A549 (cell line): ENCODE measurements around the gene THADA. TPM values are rescaled to one million over a fixed set of nuclear protein-coding genes. Genes with fewer than 3 reads are reported as not detected.
A peak's percentile ranks its signal among the peaks of the same experiment; 100 is the strongest.

Experiments
- ATAC-seq, 2 experiments: fragments of 200-7000 bp in 1 of 2; fragments of >200 bp in 1 of 2; cut with Nextera tagmentation in 1 of 2; cut with Tn5 transposase in 1 of 2; 3 replicates each; pipeline versions ENCODE4 v1.8.0 to v1.9.1; 2018 to 2020; ENCODE audit warnings: mild to moderate bottlenecking in 1 of 2, moderate library complexity in 1 of 2
- CTCF ChIA-PET: fragments of 300-600 bp; sonication (Branson Sonifier 250); formaldehyde crosslinking; extraction: SDS; loops from one replicate; lab custom pipeline; 2021; ENCODE audit warnings: antibody characterized with exemption, inconsistent platforms; lab: Yijun Ruan, JAX
- POLR2A ChIA-PET: fragments of 350-600 bp; formaldehyde crosslinking; extraction: SDS; loops from one replicate; lab custom pipeline; 2021; ENCODE audit warnings: antibody characterized with exemption, inconsistent platforms; lab: Yijun Ruan, JAX
- DNase-seq, 2 experiments: peaks; one replicate each; pipeline versions ENCODE4 v3.0.0 to v3.0.0-alpha.2; 2011 to 2016; ENCODE audit warnings: low read depth in 1 of 2, low spot score in 1 of 2
- FAIRE-seq: peaks from 2 replicates; lab custom pipeline; 2011; peaks lifted over from hg19 to GRCh38; lab: Jason Lieb, UNC
- H3K27ac ChIP-seq, 2 experiments: fragments of >200 bp; sonication (Bioruptor Twin); formaldehyde crosslinking; 3 replicates each; pipeline ENCODE4 v1.5.1; 2016 to 2017
- H3K4me1 ChIP-seq: fragments of >200 bp; sonication (Bioruptor Twin); formaldehyde crosslinking; 3 replicates; pipeline ENCODE4 v1.6.1; 2016
- H3K4me2 ChIP-seq: fragments of >200 bp; sonication (Bioruptor Twin); formaldehyde crosslinking; 3 replicates; pipeline ENCODE4 v1.6.1; 2016
- H3K4me3 ChIP-seq: fragments of >200 bp; sonication (Bioruptor Twin); formaldehyde crosslinking; 3 replicates; pipeline ENCODE4 v1.5.1; 2016
- H3K9me3 ChIP-seq: fragments of >200 bp; sonication (Bioruptor Twin); formaldehyde crosslinking; 3 replicates; pipeline ENCODE4 v1.6.1; 2016
- CEBPB ChIP-seq, 2 experiments: fragments of >200 bp in 1 of 2; sonication (Bioruptor Twin) in 1 of 2; formaldehyde crosslinking in 1 of 2; IDR thresholded peaks; 2 replicates each; pipeline ENCODE4 v1.6.1; 2012 to 2016
- CHD2 ChIP-seq: fragments of 150-350 bp; IDR thresholded peaks from 2 replicates; pipeline ENCODE4 v1.6.1; 2014; ENCODE audit warnings: low read length; ENCODE audit not compliant: partially characterized antibody
- EP300 ChIP-seq, 2 experiments: fragments of >200 bp; sonication (Bioruptor Twin); formaldehyde crosslinking; IDR thresholded peaks; 2 replicates in 1 of 2; 3 replicates in 1 of 2; pipeline ENCODE4 v1.6.1; 2016 to 2017
- FOSL2 ChIP-seq, 2 experiments: fragments of 450-650 bp in 1 of 2; fragments of >200 bp in 1 of 2; sonication (Bioruptor Twin) in 1 of 2; formaldehyde crosslinking; IDR thresholded peaks; 2 replicates each; pipeline versions ENCODE4 v1.5.0 to v1.6.1; 2016 to 2020; ENCODE audit warnings: mild to moderate bottlenecking in 1 of 2, moderate library complexity in 1 of 2
- GATA3 ChIP-seq: IDR thresholded peaks from 2 replicates; pipeline ENCODE4 v1.6.1; 2012; ENCODE audit warnings: borderline replicate concordance
- HDAC2 ChIP-seq: fragments of 200-600 bp; sonication (generic); IDR thresholded peaks from 2 replicates; pipeline ENCODE4 v1.6.1; 2016
- HEYL ChIP-seq: fragments of 250-450 bp; sonication (Bioruptor Pico); IDR thresholded peaks from 2 replicates; pipeline ENCODE4 v1.8.0; 2021; ENCODE audit warnings: mild to moderate bottlenecking, moderate library complexity
- HOXA7 ChIP-seq: fragments of 250-450 bp; sonication (Bioruptor Pico); IDR thresholded peaks from 2 replicates; pipeline ENCODE4 v1.5.0; 2020; ENCODE audit warnings: mild to moderate bottlenecking, moderate library complexity
- HOXB13 ChIP-seq: fragments of 250-450 bp; sonication (Bioruptor Pico); IDR thresholded peaks from 2 replicates; pipeline ENCODE4 v1.5.0; 2020; ENCODE audit warnings: low read depth, mild to moderate bottlenecking, moderate library complexity
- HOXB5 ChIP-seq: fragments of 250-450 bp; sonication (Bioruptor Pico); IDR thresholded peaks from 2 replicates; pipeline ENCODE4 v1.5.0; 2020; ENCODE audit warnings: mild to moderate bottlenecking, moderate library complexity
- JUN ChIP-seq, 2 experiments: fragments of >200 bp; sonication (Bioruptor Twin); formaldehyde crosslinking; IDR thresholded peaks; 2 replicates in 1 of 2; 3 replicates in 1 of 2; pipeline ENCODE4 v1.6.1; 2016 to 2017
- KDM5A ChIP-seq: fragments of 200-600 bp; sonication (generic); IDR thresholded peaks from 2 replicates; pipeline ENCODE4 v1.6.1; 2016; ENCODE audit warnings: antibody characterized with exemption, mild to moderate bottlenecking
- NFE2L2 ChIP-seq: fragments of 150-350 bp; conservative IDR thresholded peaks from 2 replicates; pipeline ENCODE4 v1.6.1; 2014; ENCODE audit warnings: low read length
- POLR2A ChIP-seq: IDR thresholded peaks from 2 replicates; pipeline ENCODE4 v1.6.1; 2012; ENCODE audit warnings: mild to moderate bottlenecking, low read length
- POLR2AphosphoS2 ChIP-seq: conservative IDR thresholded peaks from 2 replicates; pipeline ENCODE4 v1.6.1; 2012; ENCODE audit warnings: low read length, improper control_type of control experiment, inconsistent platforms
- RFX5 ChIP-seq: fragments of 450-650 bp; IDR thresholded peaks from 2 replicates; pipeline ENCODE4 v1.7.1; 2014; ENCODE audit warnings: antibody characterized with exemption, mild to moderate bottlenecking, moderate library complexity
- SMC3 ChIP-seq: fragments of >200 bp; sonication (Bioruptor Twin); formaldehyde crosslinking; IDR thresholded peaks from 3 replicates; pipeline ENCODE4 v1.6.1; 2018; ENCODE audit warnings: inconsistent platforms
- SREBF2 ChIP-seq: fragments of 450-650 bp; IDR thresholded peaks from 2 replicates; pipeline ENCODE4 v1.6.1; 2014; ENCODE audit warnings: mild to moderate bottlenecking, moderate library complexity
- TP53 ChIP-seq: fragments of 250-450 bp; sonication (Bioruptor Pico); IDR thresholded peaks from 2 replicates; pipeline ENCODE4 v1.5.0; 2021; ENCODE audit warnings: mild to moderate bottlenecking, moderate library complexity
- ZC3H11A ChIP-seq: fragments of 450-650 bp; IDR thresholded peaks from 2 replicates; pipeline ENCODE4 v1.6.1; 2014; ENCODE audit warnings: antibody characterized with exemption, mild to moderate bottlenecking
- WGBS: methylation state at CpG from one replicate; pipeline ENCODE4 v1.1.6; 2017; ENCODE audit errors: missing lambda C conversion rate; 5-methylcytosine and 5-hydroxymethylcytosine counted together
- polyA plus RNA-seq, 4 experiments: library from polyadenylated mRNA; depleted of rRNA in 3 of 4; stranded (reverse); fragments of >200 nt; fragmentation: RNase III in 1 of 4; extraction: RNeasy Plus Mini Kit Qiagen cat#74134 plus additional on column Dnase treatment in 1 of 4; gene quantifications; 2 replicates in 3 of 4; 3 replicates in 1 of 4; pipeline ENCODE4 v1.2.3, GENCODE V29; 2011 to 2017
- TF ChIP-seq, protein P1 (sequence below): fragments of 250-450 bp; sonication (Bioruptor Pico); IDR thresholded peaks from 2 replicates; pipeline ENCODE4 v1.5.0; 2020; ENCODE audit warnings: low read depth, mild to moderate bottlenecking, moderate library complexity
- TF ChIP-seq, protein P2 (sequence below): IDR thresholded peaks from 2 replicates; pipeline ENCODE4 v1.6.1; 2012; ENCODE audit warnings: low read depth, borderline replicate concordance
- TF ChIP-seq, protein P3 (sequence below): fragments of 200-600 bp; sonication (generic); IDR thresholded peaks from 2 replicates; pipeline ENCODE4 v1.6.1; 2016; ENCODE audit warnings: antibody characterized with exemption, mild to moderate bottlenecking, moderate library complexity
- TF ChIP-seq, protein P4 (sequence below): fragments of 150-350 bp; IDR thresholded peaks from 2 replicates; pipeline ENCODE4 v1.6.1; 2014; ENCODE audit warnings: low read depth, mild to moderate bottlenecking, low read length
- TF ChIP-seq, protein P5 (sequence below): IDR thresholded peaks from 2 replicates; pipeline ENCODE4 v1.6.1; 2012
- TF ChIP-seq, protein P6 (sequence below): fragments of >200 bp; sonication (Bioruptor Twin); formaldehyde crosslinking; IDR thresholded peaks from 3 replicates; pipeline ENCODE4 v1.5.1; 2016

Gene THADA
- polyA plus RNA-seq, 2 of the 4 experiments (the other 2 are of a cell fraction), result 21.8 to 37.9 TPM

DNA sequence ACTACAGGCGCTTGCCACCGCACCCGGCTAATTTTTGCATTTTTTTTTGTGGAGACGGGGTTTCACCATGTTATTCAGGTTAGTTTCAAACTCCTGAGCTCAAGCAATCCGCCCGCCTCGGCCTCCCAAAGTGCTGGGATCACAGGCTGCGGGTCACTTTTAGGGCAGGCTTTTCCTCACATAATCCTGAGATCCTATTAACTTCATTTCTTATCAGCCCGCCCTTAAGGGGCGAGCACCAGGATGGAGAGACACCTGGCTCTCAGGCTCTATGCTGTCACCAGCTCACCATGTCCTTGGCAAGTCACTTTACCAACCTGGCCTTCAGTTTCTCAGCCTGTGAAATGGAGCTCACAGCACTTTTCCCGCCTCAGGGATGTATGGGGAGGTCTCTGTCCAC, 392.5 kb downstream of the THADA start (continued):
- TF ChIP-seq EP300 (IDR thresholded peaks at IDR 0.05), result no peak
- TF ChIP-seq HDAC2, result no peak
- no peak for TF ChIP-seq HOXB13 (CRISPR knock-in tag)
- no peak for TF ChIP-seq HOXA7
- TF ChIP-seq CEBPB (IDR thresholded peaks at IDR 0.05), result no peak

DNA sequence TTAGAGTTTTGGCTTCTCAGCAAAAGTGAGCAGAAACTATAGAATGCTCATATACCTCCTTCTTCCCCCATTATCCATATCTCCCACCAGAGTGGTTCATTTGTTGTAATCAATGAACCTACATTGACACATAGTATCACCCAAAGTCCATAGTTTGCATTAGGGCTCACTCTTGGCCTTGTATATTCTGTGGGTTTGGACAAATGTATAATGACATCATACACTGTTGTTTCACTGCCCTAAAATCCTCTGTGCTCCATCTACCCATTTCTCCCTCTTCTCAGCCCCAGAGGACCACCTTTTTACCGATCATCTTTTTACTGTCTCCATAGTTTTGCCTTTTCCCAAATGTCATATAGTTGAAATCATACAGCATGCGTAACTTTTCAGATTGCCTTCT, 393.5 kb downstream of the THADA start:
- no peak overlapping the region for H3K4me3 ChIP-seq
- no peak overlapping the region for H3K4me2 ChIP-seq
- ChIA-PET POLR2A (interaction anchor here (0.6 kb wide), 1 partner anchor 45 kb away, joined by 3 read pairs; no protein-coding TSS in a partner anchor), CTCF (interaction anchor here (0.8 to 2.4 kb wide), 6 partner anchors 9 to 374 kb away, joined by 3 to 10 read pairs (median 5); no protein-coding TSS in a partner anchor)
- WGBS, result 98% methylated on average over 2 of the region's 2 CpGs
- DNase-seq, result no peak
- TF ChIP-seq JUN (IDR thresholded peaks at IDR 0.05) (no peak), RFX5 (no peak), KDM5A (no peak), NFE2L2 (no peak), SREBF2 (no peak), SMC3 (no peak), HEYL (CRISPR knock-in tag) (no peak), GATA3 (no peak)
- TF ChIP-seq, protein P1, sequence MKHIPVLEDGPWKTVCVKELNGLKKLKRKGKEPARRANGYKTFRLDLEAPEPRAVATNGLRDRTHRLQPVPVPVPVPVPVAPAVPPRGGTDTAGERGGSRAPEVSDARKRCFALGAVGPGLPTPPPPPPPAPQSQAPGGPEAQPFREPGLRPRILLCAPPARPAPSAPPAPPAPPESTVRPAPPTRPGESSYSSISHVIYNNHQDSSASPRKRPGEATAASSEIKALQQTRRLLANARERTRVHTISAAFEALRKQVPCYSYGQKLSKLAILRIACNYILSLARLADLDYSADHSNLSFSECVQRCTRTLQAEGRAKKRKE (CRISPR knock-in tag), result no peak
- TF ChIP-seq, protein P2, sequence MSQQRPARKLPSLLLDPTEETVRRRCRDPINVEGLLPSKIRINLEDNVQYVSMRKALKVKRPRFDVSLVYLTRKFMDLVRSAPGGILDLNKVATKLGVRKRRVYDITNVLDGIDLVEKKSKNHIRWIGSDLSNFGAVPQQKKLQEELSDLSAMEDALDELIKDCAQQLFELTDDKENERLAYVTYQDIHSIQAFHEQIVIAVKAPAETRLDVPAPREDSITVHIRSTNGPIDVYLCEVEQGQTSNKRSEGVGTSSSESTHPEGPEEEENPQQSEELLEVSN, result no peak
- no peak for ATAC-seq
- H3K27ac ChIP-seq, result no peak overlapping the region
- FAIRE-seq, result no peak
- no peaks in the 10 kb centered on the region for H3K9me3 ChIP-seq
- peaks cover 13% of the 10 kb centered on the region for H3K4me1 ChIP-seq

DNA sequence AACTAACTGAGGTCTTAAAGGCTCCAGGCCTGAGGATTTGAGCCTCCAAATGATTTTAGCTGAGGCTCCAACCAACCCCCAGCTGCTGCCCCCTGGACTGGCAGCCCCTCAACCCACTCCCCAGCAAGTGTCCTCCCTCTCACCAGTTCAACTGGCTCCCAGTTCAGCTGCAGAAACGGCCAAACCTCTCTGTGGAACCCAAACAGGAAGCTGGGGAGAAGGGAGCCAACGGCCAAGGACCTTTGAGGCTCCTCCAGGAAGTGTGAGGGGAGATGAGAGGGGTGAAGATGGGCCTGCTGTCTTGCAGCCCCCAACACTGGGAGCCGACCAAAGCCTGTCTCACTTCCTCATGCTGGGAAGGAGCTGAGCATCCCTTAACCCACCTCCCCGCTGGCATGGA, 394.3 kb downstream of the THADA start:
- 84% methylated on average over 4 of the region's 4 CpGs for WGBS
- no peak for ATAC-seq
- H3K9me3 ChIP-seq, result no peaks in the 10 kb centered on the region
- peak overlapping the region in 1 of 2 experiments; percentile 76; a peak in 3 of 6 replicates for H3K27ac ChIP-seq
- POLR2A ChIA-PET, result no interaction called here
- H3K4me3 ChIP-seq, result no peak overlapping the region
- peaks cover 19% of the 10 kb centered on the region for H3K4me1 ChIP-seq
- no peak for TF ChIP-seq TP53
- TF ChIP-seq CHD2, result no peak
- no peak for TF ChIP-seq ZC3H11A
- no peak for TF ChIP-seq HOXB5 (CRISPR knock-in tag)
- no peak for TF ChIP-seq POLR2A
- TF ChIP-seq, protein P3, sequence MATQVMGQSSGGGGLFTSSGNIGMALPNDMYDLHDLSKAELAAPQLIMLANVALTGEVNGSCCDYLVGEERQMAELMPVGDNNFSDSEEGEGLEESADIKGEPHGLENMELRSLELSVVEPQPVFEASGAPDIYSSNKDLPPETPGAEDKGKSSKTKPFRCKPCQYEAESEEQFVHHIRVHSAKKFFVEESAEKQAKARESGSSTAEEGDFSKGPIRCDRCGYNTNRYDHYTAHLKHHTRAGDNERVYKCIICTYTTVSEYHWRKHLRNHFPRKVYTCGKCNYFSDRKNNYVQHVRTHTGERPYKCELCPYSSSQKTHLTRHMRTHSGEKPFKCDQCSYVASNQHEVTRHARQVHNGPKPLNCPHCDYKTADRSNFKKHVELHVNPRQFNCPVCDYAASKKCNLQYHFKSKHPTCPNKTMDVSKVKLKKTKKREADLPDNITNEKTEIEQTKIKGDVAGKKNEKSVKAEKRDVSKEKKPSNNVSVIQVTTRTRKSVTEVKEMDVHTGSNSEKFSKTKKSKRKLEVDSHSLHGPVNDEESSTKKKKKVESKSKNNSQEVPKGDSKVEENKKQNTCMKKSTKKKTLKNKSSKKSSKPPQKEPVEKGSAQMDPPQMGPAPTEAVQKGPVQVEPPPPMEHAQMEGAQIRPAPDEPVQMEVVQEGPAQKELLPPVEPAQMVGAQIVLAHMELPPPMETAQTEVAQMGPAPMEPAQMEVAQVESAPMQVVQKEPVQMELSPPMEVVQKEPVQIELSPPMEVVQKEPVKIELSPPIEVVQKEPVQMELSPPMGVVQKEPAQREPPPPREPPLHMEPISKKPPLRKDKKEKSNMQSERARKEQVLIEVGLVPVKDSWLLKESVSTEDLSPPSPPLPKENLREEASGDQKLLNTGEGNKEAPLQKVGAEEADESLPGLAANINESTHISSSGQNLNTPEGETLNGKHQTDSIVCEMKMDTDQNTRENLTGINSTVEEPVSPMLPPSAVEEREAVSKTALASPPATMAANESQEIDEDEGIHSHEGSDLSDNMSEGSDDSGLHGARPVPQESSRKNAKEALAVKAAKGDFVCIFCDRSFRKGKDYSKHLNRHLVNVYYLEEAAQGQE, result no peak
- TF ChIP-seq POLR2AphosphoS2, result no peak
- no peak for TF ChIP-seq HEYL (CRISPR knock-in tag)
- TF ChIP-seq SMC3, result no peak
- TF ChIP-seq, protein P4, sequence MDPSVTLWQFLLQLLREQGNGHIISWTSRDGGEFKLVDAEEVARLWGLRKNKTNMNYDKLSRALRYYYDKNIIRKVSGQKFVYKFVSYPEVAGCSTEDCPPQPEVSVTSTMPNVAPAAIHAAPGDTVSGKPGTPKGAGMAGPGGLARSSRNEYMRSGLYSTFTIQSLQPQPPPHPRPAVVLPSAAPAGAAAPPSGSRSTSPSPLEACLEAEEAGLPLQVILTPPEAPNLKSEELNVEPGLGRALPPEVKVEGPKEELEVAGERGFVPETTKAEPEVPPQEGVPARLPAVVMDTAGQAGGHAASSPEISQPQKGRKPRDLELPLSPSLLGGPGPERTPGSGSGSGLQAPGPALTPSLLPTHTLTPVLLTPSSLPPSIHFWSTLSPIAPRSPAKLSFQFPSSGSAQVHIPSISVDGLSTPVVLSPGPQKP, result no peak
- no peak for TF ChIP-seq RFX5
- TF ChIP-seq, protein P1 (CRISPR knock-in tag), result no peak
- TF ChIP-seq NFE2L2, result no peak
- TF ChIP-seq, protein P5, sequence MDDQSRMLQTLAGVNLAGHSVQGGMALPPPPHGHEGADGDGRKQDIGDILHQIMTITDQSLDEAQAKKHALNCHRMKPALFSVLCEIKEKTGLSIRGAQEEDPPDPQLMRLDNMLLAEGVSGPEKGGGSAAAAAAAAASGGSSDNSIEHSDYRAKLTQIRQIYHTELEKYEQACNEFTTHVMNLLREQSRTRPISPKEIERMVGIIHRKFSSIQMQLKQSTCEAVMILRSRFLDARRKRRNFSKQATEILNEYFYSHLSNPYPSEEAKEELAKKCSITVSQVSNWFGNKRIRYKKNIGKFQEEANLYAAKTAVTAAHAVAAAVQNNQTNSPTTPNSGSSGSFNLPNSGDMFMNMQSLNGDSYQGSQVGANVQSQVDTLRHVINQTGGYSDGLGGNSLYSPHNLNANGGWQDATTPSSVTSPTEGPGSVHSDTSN, result no peak
- no peak for TF ChIP-seq GATA3
- TF ChIP-seq FOSL2 (IDR thresholded peaks at IDR 0.05), result no peak
- TF ChIP-seq FOSL2 (CRISPR knock-in tag; IDR thresholded peaks at IDR 0.05), result no peak
- TF ChIP-seq, protein P6, sequence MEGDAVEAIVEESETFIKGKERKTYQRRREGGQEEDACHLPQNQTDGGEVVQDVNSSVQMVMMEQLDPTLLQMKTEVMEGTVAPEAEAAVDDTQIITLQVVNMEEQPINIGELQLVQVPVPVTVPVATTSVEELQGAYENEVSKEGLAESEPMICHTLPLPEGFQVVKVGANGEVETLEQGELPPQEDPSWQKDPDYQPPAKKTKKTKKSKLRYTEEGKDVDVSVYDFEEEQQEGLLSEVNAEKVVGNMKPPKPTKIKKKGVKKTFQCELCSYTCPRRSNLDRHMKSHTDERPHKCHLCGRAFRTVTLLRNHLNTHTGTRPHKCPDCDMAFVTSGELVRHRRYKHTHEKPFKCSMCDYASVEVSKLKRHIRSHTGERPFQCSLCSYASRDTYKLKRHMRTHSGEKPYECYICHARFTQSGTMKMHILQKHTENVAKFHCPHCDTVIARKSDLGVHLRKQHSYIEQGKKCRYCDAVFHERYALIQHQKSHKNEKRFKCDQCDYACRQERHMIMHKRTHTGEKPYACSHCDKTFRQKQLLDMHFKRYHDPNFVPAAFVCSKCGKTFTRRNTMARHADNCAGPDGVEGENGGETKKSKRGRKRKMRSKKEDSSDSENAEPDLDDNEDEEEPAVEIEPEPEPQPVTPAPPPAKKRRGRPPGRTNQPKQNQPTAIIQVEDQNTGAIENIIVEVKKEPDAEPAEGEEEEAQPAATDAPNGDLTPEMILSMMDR, result no peak
- TF ChIP-seq, all 56 proteins: peak for 0
- no peak for FAIRE-seq
- no peak overlapping the region for H3K4me2 ChIP-seq
- CTCF ChIA-PET, result interaction anchor here (0.6 to 1.9 kb wide), 5 partner anchors 10 to 226 kb away, joined by 3 to 6 read pairs (median 4); no protein-coding TSS in a partner anchor
- DNase-seq, result no peak
